Lower leg skin (tissue), 3 donors: ENCODE data around the gene CRISPLD2.

Experiments
- POLR2A ChIP-seq, 2 donors: fragments of 450-650 bp; IDR thresholded peaks; one replicate each; pipeline ENCODE4 v1.6.1; 2016 to 2017; ENCODE audit warnings: antibody characterized with exemption in 2 of 2, mild to moderate bottlenecking in 1 of 2, moderate library complexity in 1 of 2
- TF ChIP-seq, protein P1 (sequence below), 3 donors: fragments of 450-650 bp; IDR thresholded peaks; one replicate each; pipeline ENCODE4 v1.5.1; 2016; ENCODE audit warnings: antibody characterized with exemption in 3 of 3, mild to moderate bottlenecking in 3 of 3, moderate library complexity in 2 of 3

DNA sequence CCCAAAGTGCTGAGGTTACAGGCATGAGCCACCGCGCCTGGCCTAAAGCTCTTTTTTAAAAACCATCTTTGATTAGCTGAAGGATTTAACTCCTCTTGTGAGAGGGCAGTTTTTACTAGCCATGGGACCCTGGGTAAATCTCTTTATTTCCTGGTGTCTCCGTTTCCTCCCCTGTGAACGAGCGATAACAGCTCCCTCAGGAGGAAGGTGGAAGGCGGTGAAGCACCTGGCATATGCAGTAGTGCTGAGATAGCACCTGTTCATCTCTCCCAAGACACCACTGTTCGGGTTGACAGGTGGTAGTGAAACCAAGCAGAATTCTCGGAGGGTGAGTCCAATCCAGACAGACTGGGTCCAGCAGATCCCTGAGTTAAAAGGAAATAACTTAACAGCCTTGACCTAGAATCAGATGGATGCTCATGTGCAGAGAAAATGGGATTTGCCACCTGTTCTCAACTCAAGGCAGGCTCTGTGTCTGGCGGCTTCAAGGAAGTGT lies 86.2 kb downstream of the CRISPLD2 start:
- TF ChIP-seq, protein P1, sequence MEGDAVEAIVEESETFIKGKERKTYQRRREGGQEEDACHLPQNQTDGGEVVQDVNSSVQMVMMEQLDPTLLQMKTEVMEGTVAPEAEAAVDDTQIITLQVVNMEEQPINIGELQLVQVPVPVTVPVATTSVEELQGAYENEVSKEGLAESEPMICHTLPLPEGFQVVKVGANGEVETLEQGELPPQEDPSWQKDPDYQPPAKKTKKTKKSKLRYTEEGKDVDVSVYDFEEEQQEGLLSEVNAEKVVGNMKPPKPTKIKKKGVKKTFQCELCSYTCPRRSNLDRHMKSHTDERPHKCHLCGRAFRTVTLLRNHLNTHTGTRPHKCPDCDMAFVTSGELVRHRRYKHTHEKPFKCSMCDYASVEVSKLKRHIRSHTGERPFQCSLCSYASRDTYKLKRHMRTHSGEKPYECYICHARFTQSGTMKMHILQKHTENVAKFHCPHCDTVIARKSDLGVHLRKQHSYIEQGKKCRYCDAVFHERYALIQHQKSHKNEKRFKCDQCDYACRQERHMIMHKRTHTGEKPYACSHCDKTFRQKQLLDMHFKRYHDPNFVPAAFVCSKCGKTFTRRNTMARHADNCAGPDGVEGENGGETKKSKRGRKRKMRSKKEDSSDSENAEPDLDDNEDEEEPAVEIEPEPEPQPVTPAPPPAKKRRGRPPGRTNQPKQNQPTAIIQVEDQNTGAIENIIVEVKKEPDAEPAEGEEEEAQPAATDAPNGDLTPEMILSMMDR (IDR thresholded peaks at IDR 0.05), result no peak
- no peak for TF ChIP-seq POLR2A (IDR thresholded peaks at IDR 0.05)
